Measurements from ENCODE around the gene WDR18. TPM values are rescaled to one million over a fixed set of nuclear protein-coding genes. Genes with fewer than 3 reads are reported as not detected.
A peak's percentile ranks its signal among the peaks of the same experiment; 100 is the strongest.

The WDR18 gene
- total and polyA plus RNA-seq, 4 donors, result 15.5 to 68.8 (median 18.5) TPM

- WGBS, 2 donors, result 98 to 99% methylated on average over 6 of the region's 6 CpGs
- H3K4me3 ChIP-seq (ENCODE audit: low read length in 2 of 2), result no peak overlapping the region
- peaks cover 1% of the 10 kb centered on the region for H3K9me3 ChIP-seq (ENCODE audit: control insufficient read depth, low read length)
- H3K36me3 ChIP-seq (ENCODE audit: control insufficient read depth in 1 of 2, insufficient read depth in 2 of 2, low read length in 1 of 2), result no peaks in the 10 kb centered on the region
- H3K27ac ChIP-seq (ENCODE audit: low read depth in 1 of 2, low read length in 2 of 2), result no peak overlapping the region
- no peak for ATAC-seq (ENCODE audit: low FRiP score)
- intact Hi-C loops (cut with DNase I), result no loop called here
- DNase-seq, result no peak
- no peaks in the 10 kb centered on the region for H3K27me3 ChIP-seq (ENCODE audit: control insufficient read depth in 1 of 2, insufficient read depth in 2 of 2, low read length in 1 of 2)
- H3K4me1 ChIP-seq (ENCODE audit: control insufficient read depth in 1 of 2, insufficient read depth in 2 of 2, low read length in 2 of 2), result no peaks in the 10 kb centered on the region
Observed at GRCh38 chr19:972281-972680, 11.9 kb upstream of the WDR18 start.

- no peak overlapping the region for H3K4me3 ChIP-seq (ENCODE audit: low read length in 2 of 2)
- 87% methylated on average over 29 of the region's 29 CpGs for WGBS, 2 donors
- ATAC-seq (ENCODE audit: low FRiP score), result no peak
Observed at GRCh38 chr19:973726-974563, 10.2 kb upstream of the WDR18 start.

GRCh38 chr19:974564-975257 is 9.4 kb upstream of the WDR18 start:
- Histone ChIP-seq H3K27me3 (ENCODE audit: control insufficient read depth in 1 of 2, insufficient read depth in 2 of 2, low read length in 1 of 2) (no peaks in the 10 kb centered on the region), H3K27ac (ENCODE audit: low read depth in 1 of 2, low read length in 2 of 2) (no peak overlapping the region), H3K4me1 (ENCODE audit: control insufficient read depth in 1 of 2, insufficient read depth in 2 of 2, low read length in 2 of 2) (no peaks in the 10 kb centered on the region), H3K9me3 (ENCODE audit: control insufficient read depth, low read length) (peaks cover 1% of the 10 kb centered on the region), H3K4me3 (ENCODE audit: low read length in 2 of 2) (no peak overlapping the region), H3K36me3 (ENCODE audit: control insufficient read depth in 1 of 2, insufficient read depth in 2 of 2, low read length in 1 of 2) (no peaks in the 10 kb centered on the region)
- no peak for ATAC-seq (ENCODE audit: low FRiP score)
- intact Hi-C loops (cut with DNase I), result loop anchor here in 1 of 2 donors (5.0 kb wide), 1 partner anchor 117 kb away; the partner anchor contains the start of gene CFD
- 81 to 83% methylated on average over 34 to 37 of the region's 37 CpGs for WGBS, 2 donors
- DNase-seq, result no peak

More at GRCh38 chr19:973726-974563, 10.2 kb upstream of the WDR18 start:
- H3K4me1 ChIP-seq (ENCODE audit: control insufficient read depth in 1 of 2, insufficient read depth in 2 of 2, low read length in 2 of 2), result no peaks in the 10 kb centered on the region
- H3K27ac ChIP-seq (ENCODE audit: low read depth in 1 of 2, low read length in 2 of 2), result no peak overlapping the region
- no peaks in the 10 kb centered on the region for H3K27me3 ChIP-seq (ENCODE audit: control insufficient read depth in 1 of 2, insufficient read depth in 2 of 2, low read length in 1 of 2)
- intact Hi-C loops (cut with DNase I), result no loop called here
- no peak for DNase-seq
- H3K36me3 ChIP-seq (ENCODE audit: control insufficient read depth in 1 of 2, insufficient read depth in 2 of 2, low read length in 1 of 2), result no peaks in the 10 kb centered on the region
- peaks cover 1% of the 10 kb centered on the region for H3K9me3 ChIP-seq (ENCODE audit: control insufficient read depth, low read length)

- Histone ChIP-seq H3K9me3 (ENCODE audit: control insufficient read depth, low read length) (no peaks in the 10 kb centered on the region), H3K36me3 (ENCODE audit: control insufficient read depth in 1 of 2, insufficient read depth in 2 of 2, low read length in 1 of 2) (no peaks in the 10 kb centered on the region), H3K4me3 (ENCODE audit: low read length in 2 of 2) (no peak overlapping the region), H3K27ac (ENCODE audit: low read depth in 1 of 2, low read length in 2 of 2) (no peak overlapping the region), H3K4me1 (ENCODE audit: control insufficient read depth in 1 of 2, insufficient read depth in 2 of 2, low read length in 2 of 2) (no peaks in the 10 kb centered on the region), H3K27me3 (ENCODE audit: control insufficient read depth in 1 of 2, insufficient read depth in 2 of 2, low read length in 1 of 2) (no peaks in the 10 kb centered on the region)
- DNase-seq (no peak), ATAC-seq (ENCODE audit: low FRiP score) (peak; percentile 9)
- WGBS, 2 donors, result 72 to 85% methylated on average over 10 of the region's 10 CpGs
- intact Hi-C loops (cut with DNase I), result loop anchor here in 1 of 2 donors (5.0 kb wide), 1 partner anchor 119 kb away; the partner anchor contains the start of gene CFD
Observed at GRCh38 chr19:976476-976875, 7.7 kb upstream of the WDR18 start.

DNA sequence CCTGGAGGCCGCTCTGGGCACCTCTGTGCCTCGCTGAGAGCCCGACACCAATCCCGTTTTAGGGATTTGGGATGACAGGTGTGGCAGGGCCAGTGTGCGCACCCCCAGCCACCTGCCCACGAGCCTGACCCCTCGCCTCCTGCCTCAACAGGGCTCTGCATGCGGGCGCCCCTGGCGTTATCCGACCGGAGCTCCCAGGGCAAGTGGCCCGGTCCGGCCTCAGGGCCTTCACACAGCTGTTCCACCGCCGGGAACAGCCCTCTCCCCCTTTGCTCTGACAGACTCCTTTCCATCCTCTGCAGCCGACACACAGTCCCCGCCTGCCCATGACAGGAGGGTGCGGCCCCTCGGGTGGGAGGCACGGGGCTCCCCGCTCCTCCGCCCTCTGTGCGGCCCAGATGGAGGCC is 7.1 kb upstream of the WDR18 start:
- Histone ChIP-seq H3K27ac (ENCODE audit: low read depth in 1 of 2, low read length in 2 of 2) (no peak overlapping the region), H3K27me3 (ENCODE audit: control insufficient read depth in 1 of 2, insufficient read depth in 2 of 2, low read length in 1 of 2) (no peaks in the 10 kb centered on the region), H3K4me1 (ENCODE audit: control insufficient read depth in 1 of 2, insufficient read depth in 2 of 2, low read length in 2 of 2) (no peaks in the 10 kb centered on the region), H3K4me3 (ENCODE audit: low read length in 2 of 2) (no peak overlapping the region), H3K36me3 (ENCODE audit: control insufficient read depth in 1 of 2, insufficient read depth in 2 of 2, low read length in 1 of 2) (no peaks in the 10 kb centered on the region), H3K9me3 (ENCODE audit: control insufficient read depth, low read length) (no peaks in the 10 kb centered on the region)
- intact Hi-C loops (cut with DNase I), result loop anchor here in 1 of 2 donors (5.0 kb wide), 1 partner anchor 120 kb away; the partner anchor contains the start of gene CFD
- 86 to 88% methylated on average over 21 to 24 of the region's 24 CpGs for WGBS, 2 donors
- ATAC-seq (ENCODE audit: low FRiP score), result peak; percentile 4
- DNase-seq, result no peak

- no peaks in the 10 kb centered on the region for H3K27me3 ChIP-seq (ENCODE audit: control insufficient read depth in 1 of 2, insufficient read depth in 2 of 2, low read length in 1 of 2)
- ATAC-seq (ENCODE audit: low FRiP score), result no peak
- 63 to 70% methylated on average over 19 of the region's 19 CpGs for WGBS, 2 donors
- DNase-seq, result no peak
- intact Hi-C loops (cut with DNase I), result loop anchor here in 1 of 2 donors (5.0 kb wide), 1 partner anchor 122 kb away; the partner anchor contains the start of gene CFD
- H3K27ac ChIP-seq (ENCODE audit: low read depth in 1 of 2, low read length in 2 of 2), result no peak overlapping the region
- H3K9me3 ChIP-seq (ENCODE audit: control insufficient read depth, low read length), result no peaks in the 10 kb centered on the region
- no peak overlapping the region for H3K4me3 ChIP-seq (ENCODE audit: low read length in 2 of 2)
- H3K36me3 ChIP-seq (ENCODE audit: control insufficient read depth in 1 of 2, insufficient read depth in 2 of 2, low read length in 1 of 2), result no peaks in the 10 kb centered on the region
- H3K4me1 ChIP-seq (ENCODE audit: control insufficient read depth in 1 of 2, insufficient read depth in 2 of 2, low read length in 2 of 2), result no peaks in the 10 kb centered on the region
Observed at GRCh38 chr19:979318-979741, 4.8 kb upstream of the WDR18 start.

GRCh38 chr19:980133-980998 is 3.8 kb upstream of the WDR18 start:
- 29% methylated on average over 31 to 32 of the region's 32 CpGs for WGBS, 2 donors
- intact Hi-C loops (cut with DNase I), result loop anchor here in 1 of 2 donors (10.0 kb wide), 1 partner anchor 206 kb away; no protein-coding TSS in a partner anchor

GRCh38 chr19:982567-983170 is 1.5 kb upstream of the WDR18 start:
- Histone ChIP-seq H3K36me3 (ENCODE audit: control insufficient read depth in 1 of 2, insufficient read depth in 2 of 2, low read length in 1 of 2) (no peaks in the 10 kb centered on the region), H3K27ac (ENCODE audit: low read depth in 1 of 2, low read length in 2 of 2) (no peak overlapping the region), H3K27me3 (ENCODE audit: control insufficient read depth in 1 of 2, insufficient read depth in 2 of 2, low read length in 1 of 2) (no peaks in the 10 kb centered on the region), H3K4me1 (ENCODE audit: control insufficient read depth in 1 of 2, insufficient read depth in 2 of 2, low read length in 2 of 2) (no peaks in the 10 kb centered on the region), H3K9me3 (ENCODE audit: control insufficient read depth, low read length) (no peaks in the 10 kb centered on the region), H3K4me3 (ENCODE audit: low read length in 2 of 2) (no peak overlapping the region)
- 0 to 1% methylated on average over 46 of the region's 46 CpGs for WGBS, 2 donors
- ATAC-seq (ENCODE audit: low FRiP score) (peak; percentile 88), DNase-seq (peak; percentile 79 to 92)
- intact Hi-C loops (cut with DNase I), result loop anchor here (1.0 to 10.0 kb wide), 4 partner anchors 60 to 208 kb away; no protein-coding TSS in a partner anchor

More at GRCh38 chr19:980133-980998, 3.8 kb upstream of the WDR18 start:
- DNase-seq (no peak), ATAC-seq (ENCODE audit: low FRiP score) (no peak)
- H3K36me3 ChIP-seq (ENCODE audit: control insufficient read depth in 1 of 2, insufficient read depth in 2 of 2, low read length in 1 of 2), result no peaks in the 10 kb centered on the region
- no peaks in the 10 kb centered on the region for H3K9me3 ChIP-seq (ENCODE audit: control insufficient read depth, low read length)
- H3K27me3 ChIP-seq (ENCODE audit: control insufficient read depth in 1 of 2, insufficient read depth in 2 of 2, low read length in 1 of 2), result no peaks in the 10 kb centered on the region
- H3K4me3 ChIP-seq (ENCODE audit: low read length in 2 of 2), result no peak overlapping the region
- no peak overlapping the region for H3K27ac ChIP-seq (ENCODE audit: low read depth in 1 of 2, low read length in 2 of 2)
- no peaks in the 10 kb centered on the region for H3K4me1 ChIP-seq (ENCODE audit: control insufficient read depth in 1 of 2, insufficient read depth in 2 of 2, low read length in 2 of 2)

All from aorta (tissue), 5 donors.